HG02798 (cell line): ENCODE measurements around the gene CBX3.
"Not testable (repeated sequence)": the region's sequence is repeated elsewhere in the genome, so short reads cannot be mapped to it uniquely, and the experiment has no call there.

Source experiments
- ATAC-seq: cut with Tn5 transposase; IDR thresholded peaks from one replicate; pipeline ENCODE4 v1.9.1; 2021; ENCODE audit warnings: mild to moderate bottlenecking; ENCODE audit not compliant: unreplicated experiment, poor library complexity

Gene CBX3

GRCh38 chr7:26186364-26187311, 14.9 kb upstream of the CBX3 start:
- ATAC-seq: no peak

GRCh38 chr7:26187380-26188205, 14.0 kb upstream of the CBX3 start:
- no peak for ATAC-seq

GRCh38 chr7:26188206-26188956, 13.2 kb upstream of the CBX3 start:
- no peak for ATAC-seq

- no peak for ATAC-seq
These were observed 12.5 kb upstream of the CBX3 start for GRCh38 chr7:26188957-26189541.

- no peak for ATAC-seq
These were observed 11.8 kb upstream of the CBX3 start for GRCh38 chr7:26189697-26190096.

- no peak for ATAC-seq
These were observed 11.1 kb upstream of the CBX3 start for GRCh38 chr7:26190417-26190869.

GRCh38 chr7:26191233-26191973, 10.1 kb upstream of the CBX3 start:
- no peak for ATAC-seq

GRCh38 chr7:26191974-26192479, 9.5 kb upstream of the CBX3 start:
- no peak for ATAC-seq

GRCh38 chr7:26192485-26193087, 9.0 kb upstream of the CBX3 start:
- no peak for ATAC-seq

- no peak for ATAC-seq
These were observed 7.9 kb upstream of the CBX3 start for GRCh38 chr7:26193432-26194207.

GRCh38 chr7:26194764-26195163, 6.8 kb upstream of the CBX3 start:
- ATAC-seq: not testable (repeated sequence)

GRCh38 chr7:26195182-26195581, 6.4 kb upstream of the CBX3 start:
- no peak for ATAC-seq

- no peak for ATAC-seq
These were observed 5.5 kb upstream of the CBX3 start for GRCh38 chr7:26195867-26196657.

- no peak for ATAC-seq
These were observed 4.1 kb upstream of the CBX3 start for GRCh38 chr7:26197153-26198115.

- no peak for ATAC-seq
These were observed 3.3 kb upstream of the CBX3 start for GRCh38 chr7:26198133-26198780.

- no peak for ATAC-seq
These were observed 2.8 kb upstream of the CBX3 start for GRCh38 chr7:26198781-26199169.
